Suprapubic skin (tissue), 4 donors: Measurements from ENCODE around the gene MORC2. TPM values are rescaled to one million over a fixed set of nuclear protein-coding genes. Genes with fewer than 3 reads are reported as not detected.

ENCODE experiments used
- DNase-seq, 2 donors: peaks; one replicate each; pipeline ENCODE4 v3.0.0-alpha.2; 2019; ENCODE audit warnings: low spot score in 2 of 2
- H3K27ac ChIP-seq: fragments of 200-600 bp; sonication (generic); one replicate; pipeline ENCODE4 v1.5.1; 2019
- H3K27me3 ChIP-seq: fragments of 200-600 bp; sonication (generic); one replicate; pipeline ENCODE4 v1.5.1; 2019
- H3K36me3 ChIP-seq: fragments of 200-600 bp; sonication (generic); one replicate; pipeline ENCODE4 v1.5.1; 2019
- H3K4me1 ChIP-seq: fragments of 200-600 bp; sonication (generic); one replicate; pipeline ENCODE4 v1.5.1; 2019
- H3K4me3 ChIP-seq: fragments of 200-600 bp; sonication (generic); one replicate; pipeline ENCODE4 v1.5.1; 2019; ENCODE audit warnings: mild to moderate bottlenecking
- H3K9me3 ChIP-seq: fragments of 200-600 bp; sonication (generic); one replicate; pipeline ENCODE4 v1.5.1; 2019
- CTCF ChIP-seq, 2 donors: fragments of 200-600 bp in 1 of 2; fragments of 450-650 bp in 1 of 2; sonication (generic) in 1 of 2; IDR thresholded peaks; one replicate each; pipeline ENCODE4 v1.5.1; 2016 to 2019; ENCODE audit warnings: antibody characterized with exemption in 2 of 2, mild to moderate bottlenecking in 1 of 2, moderate library complexity in 1 of 2
- EP300 ChIP-seq: sonication (generic); formaldehyde crosslinking; IDR thresholded peaks from one replicate; pipeline ENCODE4 v1.6.1; 2017; ENCODE audit warnings: antibody characterized with exemption
- POLR2A ChIP-seq, 2 donors: fragments of 450-650 bp; IDR thresholded peaks; one replicate each; pipeline ENCODE4 v1.6.1; 2017; ENCODE audit warnings: antibody characterized with exemption in 2 of 2, mild to moderate bottlenecking in 2 of 2, moderate library complexity in 2 of 2
- POLR2AphosphoS5 ChIP-seq, 3 donors: sonication (generic); formaldehyde crosslinking; IDR thresholded peaks; one replicate each; pipeline ENCODE4 v1.6.1; 2017; ENCODE audit warnings: antibody characterized with exemption in 3 of 3
- whole genome bisulfite sequencing: methylation state at CpG from one replicate; pipeline ENCODE4 v1.1.5; 2018; 5-methylcytosine and 5-hydroxymethylcytosine counted together
- total RNA-seq, 4 donors: library from RNA; depleted of rRNA; stranded (reverse); fragments of >200 nt; gene quantifications; one replicate each; pipeline ENCODE4 v1.1.0, GENCODE V29; 2016

MORC2 gene
- total RNA-seq, 4 donors from 2014 or later, result 12.9 to 38.7 (median 21.3) TPM

GRCh38 chr22:30933457-30933856 lies 35.1 kb downstream of the MORC2 start:
- TF ChIP-seq EP300 (no peak), CTCF (IDR thresholded peaks at IDR 0.05) (no peak), POLR2AphosphoS5 (IDR thresholded peaks at IDR 0.05) (no peak), POLR2A (IDR thresholded peaks at IDR 0.05) (no peak)
- H3K36me3 ChIP-seq, result peaks cover 98% of the 10 kb centered on the region
- no peaks in the 10 kb centered on the region for H3K4me1 ChIP-seq
- no peaks in the 10 kb centered on the region for H3K9me3 ChIP-seq
- H3K4me3 ChIP-seq, result no peak overlapping the region
- no peaks in the 10 kb centered on the region for H3K27me3 ChIP-seq
- DNase-seq, result no peak
- 80% methylated on average over 3 of the region's 7 CpGs for WGBS
- H3K27ac ChIP-seq, result no peak overlapping the region

- Histone ChIP-seq H3K27ac (no peak overlapping the region), H3K4me1 (no peaks in the 10 kb centered on the region), H3K36me3 (peaks cover 98% of the 10 kb centered on the region), H3K9me3 (no peaks in the 10 kb centered on the region), H3K27me3 (no peaks in the 10 kb centered on the region), H3K4me3 (no peak overlapping the region)
- TF ChIP-seq EP300, result no peak
- no peak for TF ChIP-seq POLR2A (IDR thresholded peaks at IDR 0.05)
- TF ChIP-seq POLR2AphosphoS5 (IDR thresholded peaks at IDR 0.05), result no peak
- TF ChIP-seq CTCF (IDR thresholded peaks at IDR 0.05), result no peak
- 94% methylated on average over 15 of the region's 16 CpGs for WGBS
- DNase-seq, result no peak
Measured at GRCh38 chr22:30932661-30933060, 35.9 kb downstream of the MORC2 start.

- peaks cover 98% of the 10 kb centered on the region for H3K36me3 ChIP-seq
- DNase-seq, result no peak
- TF ChIP-seq POLR2AphosphoS5 (IDR thresholded peaks at IDR 0.05), result no peak
Measured at GRCh38 chr22:30931541-30932300, 36.9 kb downstream of the MORC2 start.

GRCh38 chr22:30930228-30930627 lies 38.3 kb downstream of the MORC2 start:
- WGBS, result 92% methylated on average over 3 of the region's 3 CpGs
- H3K27me3 ChIP-seq, result no peaks in the 10 kb centered on the region
- H3K36me3 ChIP-seq, result peaks cover 98% of the 10 kb centered on the region
- TF ChIP-seq CTCF (IDR thresholded peaks at IDR 0.05) (no peak), EP300 (no peak), POLR2A (IDR thresholded peaks at IDR 0.05) (no peak), POLR2AphosphoS5 (IDR thresholded peaks at IDR 0.05) (no peak)
- no peak overlapping the region for H3K27ac ChIP-seq
- no peak for DNase-seq
- no peak overlapping the region for H3K4me3 ChIP-seq
- H3K4me1 ChIP-seq, result no peaks in the 10 kb centered on the region
- H3K9me3 ChIP-seq, result no peaks in the 10 kb centered on the region

More at GRCh38 chr22:30931541-30932300, 36.9 kb downstream of the MORC2 start:
- H3K4me1 ChIP-seq, result no peaks in the 10 kb centered on the region
- H3K9me3 ChIP-seq, result no peaks in the 10 kb centered on the region
- WGBS, result 98% methylated on average over 4 of the region's 4 CpGs
- no peak overlapping the region for H3K27ac ChIP-seq
- H3K4me3 ChIP-seq, result no peak overlapping the region
- H3K27me3 ChIP-seq, result no peaks in the 10 kb centered on the region

- DNase-seq, result no peak
- TF ChIP-seq POLR2A (IDR thresholded peaks at IDR 0.05) (no peak), CTCF (IDR thresholded peaks at IDR 0.05) (no peak), EP300 (no peak), POLR2AphosphoS5 (IDR thresholded peaks at IDR 0.05) (no peak)
- Histone ChIP-seq H3K36me3 (peaks cover 88% of the 10 kb centered on the region), H3K27me3 (no peaks in the 10 kb centered on the region), H3K27ac (no peak overlapping the region), H3K4me3 (no peak overlapping the region), H3K4me1 (no peaks in the 10 kb centered on the region), H3K9me3 (no peaks in the 10 kb centered on the region)
- 93% methylated on average over 6 of the region's 6 CpGs for whole genome bisulfite sequencing
Measured at GRCh38 chr22:30928401-30928800, 40.2 kb downstream of the MORC2 start.
